Measurements from ENCODE around the gene F11R. TPM values are rescaled to one million over a fixed set of nuclear protein-coding genes. Genes with fewer than 3 reads are reported as not detected.
"Not testable (repeated sequence)": the region's sequence is repeated elsewhere in the genome, so short reads cannot be mapped to it uniquely, and the experiment has no call there.

F11R gene
- polyA plus RNA-seq, 1 experiment: 2.0 TPM

DNA sequence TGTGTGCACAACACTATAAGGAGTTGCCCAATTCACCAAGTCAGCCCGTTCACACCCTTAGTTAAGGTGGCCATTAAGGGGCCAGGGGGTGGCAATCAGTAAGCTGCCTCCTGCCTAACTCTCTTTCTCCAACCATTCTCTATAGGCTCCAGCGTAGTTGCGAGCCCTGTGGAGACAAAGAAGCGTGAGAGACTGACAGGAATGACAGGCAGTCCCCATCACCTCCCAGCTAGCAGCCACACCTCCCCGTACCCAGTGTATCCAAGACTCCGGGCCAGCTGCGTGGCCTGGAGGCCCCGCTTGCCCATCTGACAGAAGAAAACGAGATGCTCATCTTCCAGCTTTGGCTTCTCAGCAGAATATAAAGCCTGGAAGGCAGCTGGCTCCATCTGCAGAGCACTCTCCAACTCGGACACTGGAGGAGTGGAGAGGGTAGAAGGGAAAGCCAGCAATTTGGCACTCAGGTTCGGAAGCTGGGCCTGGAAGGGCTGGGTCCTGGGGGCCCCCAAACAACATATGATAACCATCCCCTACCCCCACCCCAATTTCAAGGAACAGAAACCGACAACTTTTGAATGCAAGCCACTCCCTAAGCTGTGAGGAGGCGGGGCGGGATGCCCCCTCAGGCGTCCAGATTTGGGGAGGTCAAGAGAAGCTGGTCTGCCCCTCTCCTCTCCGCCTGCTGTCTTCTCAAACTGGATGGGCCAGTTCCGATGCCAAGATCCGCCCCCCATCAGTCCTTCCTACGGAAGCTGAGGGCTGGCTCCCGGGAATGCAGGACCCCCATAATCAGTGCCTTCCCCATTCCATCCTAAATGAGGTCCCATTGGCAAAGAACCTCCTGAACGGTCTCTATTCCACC, 16.9 kb upstream of the F11R start:
- no peak overlapping the region for H3K4me3 ChIP-seq (ENCODE audit: low read depth, low read length)
- no peak for DNase-seq (ENCODE audit: low read depth, low spot score)
- no peaks in the 10 kb centered on the region; the same call in 1 of the 2 replicates for H3K9me3 ChIP-seq (ENCODE audit: control insufficient read depth, insufficient read depth, low read length)
- H3K27ac ChIP-seq (ENCODE audit: low read depth, low read length): no peak overlapping the region
- ChIA-PET CTCF (no interaction called here), POLR2A (interaction anchor here (0.5 kb wide), 1 partner anchor 61 kb away, joined by 3 read pairs; no protein-coding TSS in a partner anchor)
- TF ChIP-seq, protein P1, sequence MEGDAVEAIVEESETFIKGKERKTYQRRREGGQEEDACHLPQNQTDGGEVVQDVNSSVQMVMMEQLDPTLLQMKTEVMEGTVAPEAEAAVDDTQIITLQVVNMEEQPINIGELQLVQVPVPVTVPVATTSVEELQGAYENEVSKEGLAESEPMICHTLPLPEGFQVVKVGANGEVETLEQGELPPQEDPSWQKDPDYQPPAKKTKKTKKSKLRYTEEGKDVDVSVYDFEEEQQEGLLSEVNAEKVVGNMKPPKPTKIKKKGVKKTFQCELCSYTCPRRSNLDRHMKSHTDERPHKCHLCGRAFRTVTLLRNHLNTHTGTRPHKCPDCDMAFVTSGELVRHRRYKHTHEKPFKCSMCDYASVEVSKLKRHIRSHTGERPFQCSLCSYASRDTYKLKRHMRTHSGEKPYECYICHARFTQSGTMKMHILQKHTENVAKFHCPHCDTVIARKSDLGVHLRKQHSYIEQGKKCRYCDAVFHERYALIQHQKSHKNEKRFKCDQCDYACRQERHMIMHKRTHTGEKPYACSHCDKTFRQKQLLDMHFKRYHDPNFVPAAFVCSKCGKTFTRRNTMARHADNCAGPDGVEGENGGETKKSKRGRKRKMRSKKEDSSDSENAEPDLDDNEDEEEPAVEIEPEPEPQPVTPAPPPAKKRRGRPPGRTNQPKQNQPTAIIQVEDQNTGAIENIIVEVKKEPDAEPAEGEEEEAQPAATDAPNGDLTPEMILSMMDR (IDR thresholded peaks at IDR 0.05; ENCODE audit: low read depth, low read length): no peak
- no peaks in the 10 kb centered on the region for H3K27me3 ChIP-seq (ENCODE audit: control insufficient read depth, insufficient read depth, low read length)

DNA sequence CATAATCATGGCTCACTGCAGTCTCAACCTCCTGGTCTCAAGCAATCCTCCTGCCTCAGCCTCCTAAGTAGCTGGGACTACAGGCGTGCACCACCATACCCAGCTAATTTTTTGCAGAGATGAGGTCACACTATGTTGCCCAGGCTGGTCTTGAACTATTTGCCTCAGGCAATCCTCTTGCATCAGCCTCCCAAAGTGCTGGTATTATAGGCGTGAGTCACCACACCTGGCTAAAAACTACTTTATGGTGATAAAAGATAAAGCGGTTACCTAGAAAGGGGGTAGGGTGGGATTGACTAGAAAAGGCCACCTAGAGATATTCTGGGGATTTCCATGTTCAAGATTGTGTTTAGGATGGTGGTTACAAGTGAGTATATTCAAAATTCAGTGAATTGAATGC, 12.8 kb upstream of the F11R start:
- no peak for DNase-seq (ENCODE audit: low read depth, low spot score)
- POLR2A ChIA-PET: interaction anchor here (0.7 kb wide), 1 partner anchor 11 kb away, joined by 9 read pairs; no protein-coding TSS in a partner anchor

DNA sequence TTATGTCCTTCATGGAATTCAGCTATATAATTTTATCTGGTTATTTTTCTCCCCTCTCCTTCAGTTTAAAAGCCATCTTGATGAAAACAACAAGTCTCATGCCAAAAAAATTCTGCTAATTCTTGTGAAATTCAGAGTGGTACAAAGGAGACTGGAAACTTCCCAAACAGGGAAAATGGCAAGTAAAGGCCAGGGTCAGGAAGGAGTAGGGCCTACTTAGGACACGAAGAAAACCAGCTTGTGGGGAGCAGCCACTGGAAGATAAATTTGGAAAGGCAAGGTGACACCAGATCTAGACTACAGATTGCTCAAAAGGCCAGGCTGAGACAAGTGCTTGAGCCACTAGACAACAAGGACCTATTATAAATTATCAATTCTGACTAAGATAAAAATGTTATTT, 11.5 kb upstream of the F11R start:
- H3K4me3 ChIP-seq (ENCODE audit: low read depth, low read length): no peak overlapping the region
- no peak overlapping the region for H3K27ac ChIP-seq (ENCODE audit: low read depth, low read length)
- H3K9me3 ChIP-seq (ENCODE audit: control insufficient read depth, insufficient read depth, low read length): no peaks in the 10 kb centered on the region
- POLR2A ChIA-PET: no interaction called here
- TF ChIP-seq, protein P1 (IDR thresholded peaks at IDR 0.05; ENCODE audit: low read depth, low read length): no peak
- DNase-seq (ENCODE audit: low read depth, low spot score): no peak
- CTCF ChIA-PET: interaction anchor here (1.4 kb wide), 2 partner anchors 9 to 35 kb away, joined by 5 read pairs; no protein-coding TSS in a partner anchor
- H3K27me3 ChIP-seq (ENCODE audit: control insufficient read depth, insufficient read depth, low read length): peaks cover 2% of the 10 kb centered on the region

More for the DNA sequence above, 12.8 kb upstream of the F11R start:
- Histone ChIP-seq H3K9me3 (ENCODE audit: control insufficient read depth, insufficient read depth, low read length) (no peaks in the 10 kb centered on the region; the same call in 1 of the 2 replicates), H3K27ac (ENCODE audit: low read depth, low read length) (no peak overlapping the region), H3K27me3 (ENCODE audit: control insufficient read depth, insufficient read depth, low read length) (peaks cover 2% of the 10 kb centered on the region), H3K4me3 (ENCODE audit: low read depth, low read length) (no peak overlapping the region)
- TF ChIP-seq, protein P1 (IDR thresholded peaks at IDR 0.05; ENCODE audit: low read depth, low read length): no peak
- CTCF ChIA-PET: no interaction called here

DNA sequence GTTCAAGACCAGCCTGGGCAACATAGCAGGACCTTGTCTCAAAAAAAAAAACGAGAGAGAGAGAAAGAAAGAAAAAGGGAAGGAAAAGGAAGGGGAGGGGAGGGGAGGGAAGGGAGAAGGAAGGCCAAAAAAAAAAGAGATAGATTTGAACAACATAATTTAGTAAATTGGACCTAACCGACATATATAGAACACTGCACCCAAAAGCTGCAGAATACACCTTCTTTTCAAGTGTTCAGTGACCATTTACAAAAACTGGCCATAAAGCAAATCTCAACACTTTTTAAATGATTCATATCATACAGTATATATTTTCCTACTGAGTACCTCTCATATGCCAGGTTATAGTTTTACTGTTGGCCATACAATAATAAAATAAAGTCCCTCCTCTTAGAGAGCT, 10.9 kb upstream of the F11R start:
- ChIA-PET CTCF (interaction anchor here (0.5 to 1.4 kb wide), 2 partner anchors 10 to 145 kb away, joined by 5 to 6 read pairs; no protein-coding TSS in a partner anchor), POLR2A (no interaction called here)
- H3K27ac ChIP-seq (ENCODE audit: low read depth, low read length): no peak overlapping the region
- no peak overlapping the region for H3K4me3 ChIP-seq (ENCODE audit: low read depth, low read length)
- peaks cover 2% of the 10 kb centered on the region for H3K27me3 ChIP-seq (ENCODE audit: control insufficient read depth, insufficient read depth, low read length)
- no peaks in the 10 kb centered on the region for H3K9me3 ChIP-seq (ENCODE audit: control insufficient read depth, insufficient read depth, low read length)
- DNase-seq (ENCODE audit: low read depth, low spot score): no peak
- TF ChIP-seq, protein P1 (IDR thresholded peaks at IDR 0.05; ENCODE audit: low read depth, low read length): no peak

DNA sequence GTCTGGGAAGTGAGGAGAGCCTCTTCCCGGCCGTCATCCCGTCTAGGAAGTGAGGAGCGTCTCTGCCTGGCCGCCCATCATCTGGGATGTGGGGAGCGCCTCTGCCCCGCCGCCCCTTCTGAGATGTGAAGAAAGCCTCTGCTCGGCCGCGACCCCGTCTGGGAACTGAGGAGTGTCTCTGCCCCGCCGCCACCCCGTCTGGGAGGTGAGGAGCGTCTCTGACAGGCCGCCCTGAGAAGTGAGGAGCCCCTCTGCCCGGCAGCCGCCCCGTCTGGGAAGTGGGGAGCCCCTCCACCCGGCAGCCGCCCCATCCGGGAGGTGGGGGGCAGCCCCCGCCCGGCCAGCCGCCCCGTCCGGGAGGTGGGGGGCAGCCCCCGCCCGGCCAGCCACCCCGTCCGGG, 8.5 kb upstream of the F11R start:
- DNase-seq (ENCODE audit: low read depth, low spot score); H3K27me3 ChIP-seq (ENCODE audit: control insufficient read depth, insufficient read depth, low read length); H3K9me3 ChIP-seq (ENCODE audit: control insufficient read depth, insufficient read depth, low read length); H3K27ac ChIP-seq (ENCODE audit: low read depth, low read length); POLR2A ChIA-PET; CTCF ChIA-PET; H3K4me3 ChIP-seq (ENCODE audit: low read depth, low read length): not testable (repeated sequence)

DNA sequence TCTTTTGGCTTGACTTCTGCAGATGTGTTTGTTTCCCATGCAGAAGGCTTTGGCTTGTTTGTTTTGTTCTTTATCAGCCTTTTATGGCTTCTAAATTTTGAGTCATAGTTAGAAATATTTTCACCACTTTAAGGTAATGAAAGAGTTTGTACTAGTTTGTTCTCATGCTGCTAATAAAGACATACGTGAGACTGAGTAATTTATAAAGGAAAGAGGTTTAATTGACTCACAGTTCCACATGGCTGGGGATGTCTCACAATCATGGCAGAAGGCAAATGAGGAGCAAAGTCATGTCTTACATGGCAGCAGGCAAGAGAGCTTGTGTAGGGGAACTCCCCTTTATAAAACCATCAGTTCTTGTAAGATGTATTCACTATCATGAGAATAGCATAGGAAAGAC, 6.0 kb upstream of the F11R start:
- H3K4me3 ChIP-seq (ENCODE audit: low read depth, low read length); DNase-seq (ENCODE audit: low read depth, low spot score); POLR2A ChIA-PET; H3K9me3 ChIP-seq (ENCODE audit: control insufficient read depth, insufficient read depth, low read length); H3K27me3 ChIP-seq (ENCODE audit: control insufficient read depth, insufficient read depth, low read length); H3K27ac ChIP-seq (ENCODE audit: low read depth, low read length): not testable (repeated sequence)
- CTCF ChIA-PET: interaction anchor here (0.6 to 1.1 kb wide), 5 partner anchors 8 to 127 kb away, joined by 3 to 8 read pairs (median 4); partner anchors contain the start of gene UFC1

DNA sequence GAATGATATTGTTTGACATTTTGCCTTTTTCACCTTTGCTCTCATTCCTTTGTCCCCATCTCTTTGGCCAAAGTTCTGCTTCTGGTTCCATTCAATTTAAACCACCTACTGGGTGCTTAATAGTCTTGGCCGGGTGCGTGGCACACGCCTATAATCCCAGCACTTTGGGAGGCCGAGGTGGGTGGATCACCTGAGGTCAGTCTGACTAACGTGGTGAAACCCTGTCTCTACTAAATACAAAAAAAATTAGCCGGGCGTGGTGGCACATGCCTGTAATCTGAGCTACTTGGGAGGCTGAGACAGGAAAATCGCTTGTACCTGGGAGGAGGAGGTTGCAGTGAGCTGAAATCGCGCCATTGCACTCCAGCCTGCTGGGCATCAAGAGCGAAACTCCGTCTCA, 1.5 kb upstream of the F11R start:
- not testable (repeated sequence) for H3K9me3 ChIP-seq (ENCODE audit: control insufficient read depth, insufficient read depth, low read length); H3K27ac ChIP-seq (ENCODE audit: low read depth, low read length); H3K4me3 ChIP-seq (ENCODE audit: low read depth, low read length); DNase-seq (ENCODE audit: low read depth, low spot score)
- CTCF ChIA-PET: interaction anchor here (1.3 kb wide), 1 partner anchor 39 kb away, joined by 3 read pairs; no protein-coding TSS in a partner anchor
- POLR2A ChIA-PET: interaction anchor here (1.0 to 1.9 kb wide), 2 partner anchors 23 to 27 kb away, joined by 4 to 7 read pairs; partner anchors contain the start of gene USF1
- peaks cover 25% of the 10 kb centered on the region for H3K27me3 ChIP-seq (ENCODE audit: control insufficient read depth, insufficient read depth, low read length)
